ENCODE data around the gene OPTC.

OPTC gene

DNA sequence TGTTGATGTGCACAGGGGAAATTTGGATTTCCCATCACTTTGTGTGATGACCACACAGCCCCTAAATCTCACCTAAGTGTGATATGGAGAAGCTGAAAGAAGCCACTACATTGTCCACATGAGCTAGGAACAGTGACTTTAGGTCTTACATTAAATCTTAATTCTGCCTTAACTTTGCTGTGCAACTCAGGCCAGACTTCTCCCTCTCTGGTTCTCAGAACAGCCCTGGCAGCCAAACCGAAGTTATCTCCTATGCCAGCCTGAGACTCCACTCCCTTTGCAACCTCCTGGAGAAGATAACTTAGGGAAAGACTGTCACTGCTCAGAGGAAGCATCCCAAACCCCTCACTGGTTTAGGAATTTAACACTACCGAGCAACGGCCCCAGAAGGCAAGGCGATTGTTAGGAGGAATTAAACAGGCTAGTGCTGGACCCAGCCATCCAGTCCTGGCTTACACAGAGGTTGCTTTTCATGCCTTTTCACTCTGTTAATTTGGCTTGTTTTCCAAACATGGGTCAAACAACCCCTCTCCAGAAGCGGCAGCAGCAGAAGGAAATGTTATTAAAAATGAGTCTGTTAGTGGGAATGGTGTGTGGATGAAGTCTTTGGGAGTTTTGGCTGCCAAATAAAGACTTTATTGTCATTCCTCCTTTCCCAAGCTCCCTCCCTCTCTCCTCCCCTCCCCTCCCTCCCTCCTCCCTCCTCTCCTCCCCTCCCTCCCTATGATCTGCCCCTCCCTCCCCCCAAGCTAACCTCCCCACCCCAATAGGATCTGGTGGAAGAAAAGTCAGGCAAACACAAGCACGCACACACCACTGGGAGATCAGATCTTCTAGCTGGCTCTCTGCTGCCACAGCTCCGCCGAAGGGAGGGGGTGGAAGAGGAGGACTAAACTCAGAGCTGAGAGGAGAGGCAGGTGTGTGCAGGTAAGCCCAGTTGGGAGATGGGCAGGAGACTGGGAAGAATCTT lies 18.7 kb upstream of the OPTC start, which contains the start of gene PRELP:
TSS of gene PRELP (plus strand) at position 795 of the 970 bp plus-strand sequence. CDS start 7,379 bp downstream, outside the sequence.
- no peak for TF ChIP-seq GATA3 (IDR thresholded peaks at IDR 0.05; ENCODE audit: low read depth, low read length)
- no peak for TF ChIP-seq GATA2 (IDR thresholded peaks at IDR 0.05; ENCODE audit: low read depth, low read length)

- TF ChIP-seq GATA3 (IDR thresholded peaks at IDR 0.05; ENCODE audit: low read depth, low read length) (no peak), GATA2 (IDR thresholded peaks at IDR 0.05; ENCODE audit: low read depth, low read length) (no peak)
These were observed 17.6 kb upstream of the OPTC start for GRCh38 chr1:203476216-203476814.

DNA sequence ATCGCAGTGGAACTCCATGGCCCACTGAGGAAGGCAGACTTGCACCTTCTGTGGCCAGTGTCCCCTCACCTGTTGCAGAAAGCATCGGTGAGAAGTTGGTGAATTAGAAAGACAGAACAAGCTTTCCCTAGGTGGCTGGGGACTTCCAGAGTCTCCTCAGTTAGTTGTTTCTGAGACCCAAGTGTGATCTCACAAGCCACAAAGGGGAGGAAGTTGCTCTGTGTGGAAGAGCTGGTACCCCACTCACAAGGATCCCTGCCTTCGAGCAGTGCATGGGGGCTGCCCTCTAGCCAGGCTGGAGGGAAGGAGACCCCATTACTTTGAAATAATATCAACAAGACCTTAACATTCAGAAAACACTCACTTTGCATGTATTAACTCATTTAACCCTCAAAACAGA lies 16.2 kb upstream of the OPTC start:
- TF ChIP-seq GATA3 (IDR thresholded peaks at IDR 0.05; ENCODE audit: low read depth, low read length) (no peak), GATA2 (IDR thresholded peaks at IDR 0.05; ENCODE audit: low read depth, low read length) (no peak)

- TF ChIP-seq GATA2 (IDR thresholded peaks at IDR 0.05; ENCODE audit: low read depth, low read length) (no peak), GATA3 (IDR thresholded peaks at IDR 0.05; ENCODE audit: low read depth, low read length) (no peak)
These were observed 15.7 kb upstream of the OPTC start for GRCh38 chr1:203478231-203478630.

- TF ChIP-seq GATA2 (IDR thresholded peaks at IDR 0.05; ENCODE audit: low read depth, low read length) (no peak), GATA3 (IDR thresholded peaks at IDR 0.05; ENCODE audit: low read depth, low read length) (no peak)
These were observed 15.0 kb upstream of the OPTC start for GRCh38 chr1:203478986-203479385.

DNA sequence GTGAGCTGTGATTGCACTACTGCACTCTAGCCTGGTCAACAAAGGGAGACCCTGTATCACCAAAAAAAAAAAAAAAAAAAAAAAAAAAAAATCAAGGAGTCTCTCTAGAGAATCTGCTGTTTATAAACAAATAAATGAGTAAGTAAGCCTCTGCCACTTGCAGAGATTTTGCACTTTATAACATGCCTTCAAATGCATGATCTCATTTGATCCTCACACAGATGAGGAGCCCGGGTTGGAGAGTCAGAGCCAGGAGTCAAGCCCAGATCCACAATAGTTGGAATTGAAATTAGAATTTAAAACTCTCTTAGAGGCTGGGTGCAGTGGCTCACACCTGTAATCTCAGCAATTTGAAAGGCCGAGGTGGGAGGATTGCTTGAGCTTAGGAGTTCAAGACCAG lies 14.3 kb upstream of the OPTC start:
- no peak for TF ChIP-seq GATA2 (IDR thresholded peaks at IDR 0.05; ENCODE audit: low read depth, low read length)
- TF ChIP-seq GATA3 (IDR thresholded peaks at IDR 0.05; ENCODE audit: low read depth, low read length), result no peak

- TF ChIP-seq GATA3 (IDR thresholded peaks at IDR 0.05; ENCODE audit: low read depth, low read length) (no peak), GATA2 (IDR thresholded peaks at IDR 0.05; ENCODE audit: low read depth, low read length) (no peak)
These were observed 13.9 kb upstream of the OPTC start for GRCh38 chr1:203480084-203480483.

DNA sequence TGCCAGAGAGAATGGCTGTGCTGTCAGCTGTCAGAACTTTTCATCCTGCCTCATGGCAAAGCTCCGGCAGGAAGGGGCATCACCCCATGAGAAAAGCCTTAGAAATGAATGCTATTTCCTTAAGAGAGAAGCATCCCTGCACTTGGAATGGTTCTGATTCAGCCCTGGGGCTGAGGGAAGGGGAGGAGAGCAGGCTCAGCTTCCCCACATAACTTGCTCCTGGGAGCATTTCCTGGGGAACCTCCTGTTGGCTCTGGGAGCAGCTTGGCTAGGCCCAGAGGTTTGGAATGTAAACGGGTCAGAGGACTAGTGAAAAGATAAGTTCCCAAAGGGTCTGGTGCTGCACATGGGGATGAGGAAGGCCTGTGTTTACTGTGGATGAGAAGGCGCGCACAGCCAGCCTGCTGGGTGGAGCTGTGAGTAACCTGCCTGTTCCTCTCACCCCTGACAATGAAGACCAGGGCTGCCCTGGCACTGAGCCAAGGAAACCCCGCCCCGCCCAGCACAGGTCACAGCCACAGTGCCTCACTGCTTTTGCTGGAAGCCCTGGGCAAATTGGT lies 13.3 kb upstream of the OPTC start:
- TF ChIP-seq GATA2 (IDR thresholded peaks at IDR 0.05; ENCODE audit: low read depth, low read length), result no peak
- TF ChIP-seq GATA3 (IDR thresholded peaks at IDR 0.05; ENCODE audit: low read depth, low read length), result no peak

DNA sequence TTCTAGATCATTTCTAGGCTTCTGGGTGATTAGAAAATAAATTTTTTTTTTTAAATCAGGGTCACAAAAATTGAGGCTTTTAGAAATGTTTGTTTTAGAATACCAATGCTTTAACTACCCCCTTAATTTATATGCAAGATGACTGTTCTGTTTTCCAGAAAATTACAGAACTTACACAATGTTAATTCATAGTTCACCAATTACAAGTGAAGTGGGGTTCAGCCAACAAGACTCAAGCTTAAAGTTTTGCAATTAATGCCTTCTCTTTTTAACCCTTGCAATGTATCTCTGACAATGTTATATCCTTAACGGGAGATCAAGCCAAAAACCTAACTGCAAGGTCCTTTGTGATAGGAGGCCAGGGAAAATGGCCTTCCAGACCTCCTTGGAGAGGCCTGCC lies 12.8 kb upstream of the OPTC start:
- TF ChIP-seq GATA2 (IDR thresholded peaks at IDR 0.05; ENCODE audit: low read depth, low read length) (no peak), GATA3 (IDR thresholded peaks at IDR 0.05; ENCODE audit: low read depth, low read length) (no peak)

- no peak for TF ChIP-seq GATA3 (IDR thresholded peaks at IDR 0.05; ENCODE audit: low read depth, low read length)
- no peak for TF ChIP-seq GATA2 (IDR thresholded peaks at IDR 0.05; ENCODE audit: low read depth, low read length)
These were observed 7.2 kb upstream of the OPTC start for GRCh38 chr1:203486618-203487370.

DNA sequence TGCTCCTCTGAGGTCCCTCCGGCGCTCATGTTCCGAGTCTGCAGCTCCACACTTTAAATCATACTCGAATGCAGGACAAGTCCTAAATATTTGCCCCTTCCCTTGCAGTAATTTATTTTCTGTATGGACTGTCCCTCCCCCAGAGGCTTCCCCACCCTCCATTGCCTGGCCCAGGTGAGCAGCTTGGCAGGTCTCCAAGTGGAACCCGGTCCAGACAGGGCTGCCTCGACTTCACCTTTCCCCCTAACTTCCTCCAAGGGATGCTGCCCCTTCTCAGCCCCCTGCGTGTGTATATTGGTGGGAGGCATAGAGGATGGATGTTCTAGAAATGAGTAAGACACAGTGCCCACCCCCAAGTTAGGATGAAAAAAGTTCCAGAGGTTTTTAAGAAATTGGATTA lies 5.4 kb upstream of the OPTC start:
- no peak for TF ChIP-seq GATA3 (IDR thresholded peaks at IDR 0.05; ENCODE audit: low read depth, low read length)
- no peak for TF ChIP-seq GATA2 (IDR thresholded peaks at IDR 0.05; ENCODE audit: low read depth, low read length)

DNA sequence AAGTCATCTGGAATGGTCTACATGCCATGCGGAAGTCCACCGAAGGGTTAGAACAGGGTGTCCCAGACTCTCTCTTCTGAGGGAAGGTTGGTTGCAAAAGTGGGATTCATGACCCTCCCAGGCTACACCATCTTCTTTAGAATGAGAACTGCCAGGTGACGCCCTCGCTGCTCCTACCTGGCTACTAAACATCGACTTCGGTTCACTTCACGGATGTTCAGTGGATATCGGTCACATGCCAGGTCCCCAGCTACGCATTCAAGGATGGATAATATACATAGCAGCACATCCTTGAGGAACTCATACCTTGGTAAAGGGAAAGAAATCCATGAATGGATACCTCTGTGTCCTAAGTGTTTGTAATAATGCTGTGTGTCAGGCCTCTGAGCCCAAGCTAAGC lies 3.3 kb upstream of the OPTC start:
- TF ChIP-seq GATA2 (IDR thresholded peaks at IDR 0.05; ENCODE audit: low read depth, low read length) (no peak), GATA3 (IDR thresholded peaks at IDR 0.05; ENCODE audit: low read depth, low read length) (no peak)

DNA sequence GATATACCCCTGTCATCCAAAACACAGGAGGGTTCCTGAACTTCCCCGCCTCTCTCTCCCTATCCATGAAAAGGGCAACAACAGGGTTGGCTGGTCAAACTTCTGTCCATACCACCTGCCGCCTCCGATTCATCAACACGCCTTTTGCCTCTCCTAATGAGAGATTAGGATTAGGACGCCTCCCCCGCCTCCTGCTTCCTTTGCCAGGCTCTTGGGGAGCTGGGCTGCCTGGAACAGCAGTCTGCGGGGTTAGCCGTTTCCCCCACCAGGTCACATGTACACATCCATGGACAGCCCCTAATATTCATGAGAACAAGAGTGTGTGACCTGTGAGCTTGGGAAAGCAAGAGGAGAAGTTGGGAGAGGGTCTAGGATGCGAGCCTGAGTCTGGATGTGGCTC lies 2.3 kb upstream of the OPTC start:
- TF ChIP-seq GATA2 (IDR thresholded peaks at IDR 0.05; ENCODE audit: low read depth, low read length) (no peak), GATA3 (IDR thresholded peaks at IDR 0.05; ENCODE audit: low read depth, low read length) (no peak)
